Parathyroid adenoma (tissue), 2 donors: Measurements from ENCODE around the gene PKN3.

Source experiments
- H2AFZ ChIP-seq: fragments of 300-600 bp; sonication (generic); one replicate; pipeline ENCODE4 v1.7.0; 2017; ENCODE audit warnings: antibody characterized with exemption, mild to moderate bottlenecking
- H3K27ac ChIP-seq: fragments of 300-600 bp; sonication (generic); one replicate; pipeline ENCODE4 v1.7.0; 2017
- H3K27me3 ChIP-seq: fragments of 300-600 bp; sonication (generic); one replicate; pipeline ENCODE4 v1.7.0; 2017; ENCODE audit warnings: low read length; ENCODE audit not compliant: control insufficient read depth, insufficient read depth
- H3K36me3 ChIP-seq: fragments of 300-600 bp; sonication (generic); one replicate; pipeline ENCODE4 v1.7.0; 2017; ENCODE audit warnings: low read length; ENCODE audit not compliant: control insufficient read depth, insufficient read depth
- H3K4me1 ChIP-seq: fragments of 300-600 bp; sonication (generic); one replicate; pipeline ENCODE4 v1.7.0; 2017; ENCODE audit warnings: control low read depth
- H3K4me2 ChIP-seq: fragments of 300-600 bp; sonication (generic); one replicate; pipeline ENCODE4 v1.7.0; 2017; ENCODE audit warnings: low read length
- H3K4me3 ChIP-seq: fragments of 300-600 bp; sonication (generic); one replicate; pipeline ENCODE4 v1.7.0; 2017; ENCODE audit warnings: low read depth, low read length
- H3K79me2 ChIP-seq: fragments of 300-600 bp; sonication (generic); one replicate; pipeline ENCODE4 v1.7.0; 2017; ENCODE audit warnings: control low read depth
- H3K9ac ChIP-seq: fragments of 300-600 bp; sonication (generic); one replicate; pipeline ENCODE4 v1.7.0; 2017; ENCODE audit warnings: mild to moderate bottlenecking
- H3K9me3 ChIP-seq: fragments of 300-600 bp; sonication (generic); one replicate; pipeline ENCODE4 v1.7.0; 2017; ENCODE audit warnings: low read length; ENCODE audit not compliant: control insufficient read depth
- CTCF ChIP-seq: fragments of 300-600 bp; sonication (generic); IDR thresholded peaks from one replicate; pipeline ENCODE4 v1.7.0; 2017; ENCODE audit warnings: antibody characterized with exemption, mild to moderate bottlenecking
- donor health status: primary hyperparathyroidism.

PKN3 gene

GRCh38 chr9:128723866-128724743, 21.8 kb downstream of the PKN3 start, which contains the start of gene ZDHHC12:
Gene ZDHHC12, minus strand, starts transcription at chr9:128724127. Its CDS starts 34 bp downstream, at chr9:128724093.
- peak within 1 kb of the TSS; percentile 83 for H3K4me3 ChIP-seq
- H3K79me2 ChIP-seq, result no peaks in the 10 kb centered on the region
- no peaks in the 10 kb centered on the region for H3K36me3 ChIP-seq
- H2AFZ ChIP-seq, result peak within 1 kb of the TSS; percentile 72
- no peaks in the 10 kb centered on the region for H3K27me3 ChIP-seq
- H3K4me1 ChIP-seq, result peaks cover 5% of the 10 kb centered on the region
- H3K27ac ChIP-seq, result peak within 1 kb of the TSS; percentile 56
- H3K4me2 ChIP-seq, result peak within 1 kb of the TSS; percentile 96
- TF ChIP-seq CTCF, result no peak
- no peaks in the 10 kb centered on the region for H3K9me3 ChIP-seq
- no peak within 1 kb of the TSS for H3K9ac ChIP-seq

DNA sequence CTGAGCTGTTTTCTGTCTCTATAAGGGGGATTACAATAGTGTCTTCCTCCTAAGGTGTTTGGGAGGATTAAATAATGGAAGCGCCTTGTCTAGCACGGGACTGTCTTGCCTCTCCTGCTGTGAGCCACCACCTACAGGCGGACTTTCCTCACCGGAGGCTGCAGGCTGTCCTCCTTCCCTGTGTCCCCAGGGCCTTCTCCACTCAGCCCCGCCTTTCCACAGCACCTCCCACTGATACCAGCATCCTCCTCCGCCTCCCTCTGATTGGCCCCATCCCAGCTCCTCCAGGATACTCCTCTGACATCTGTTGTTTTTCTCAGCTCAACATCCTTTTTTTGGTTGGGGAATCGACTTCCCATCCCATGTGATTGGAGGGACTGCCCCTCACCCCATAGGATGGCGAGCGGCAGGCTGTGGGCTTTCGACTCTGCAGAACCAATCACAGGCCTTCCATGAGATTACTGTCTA, 22.5 kb downstream of the PKN3 start:
- Histone ChIP-seq H3K36me3 (no peaks in the 10 kb centered on the region), H3K27ac (peak overlapping the region; percentile 56)
- TF ChIP-seq CTCF, result no peak

GRCh38 chr9:128727640-128728248, 25.4 kb downstream of the PKN3 start:
- Histone ChIP-seq H3K79me2 (no peaks in the 10 kb centered on the region), H3K27ac (no peak overlapping the region), H3K4me1 (peaks cover 5% of the 10 kb centered on the region), H3K36me3 (no peaks in the 10 kb centered on the region), H3K4me3 (no peak overlapping the region), H3K4me2 (no peak overlapping the region), H2AFZ (no peak overlapping the region), H3K9me3 (no peaks in the 10 kb centered on the region), H3K27me3 (no peaks in the 10 kb centered on the region), H3K9ac (no peak overlapping the region)
- no peak for TF ChIP-seq CTCF

More for the DNA sequence above, 22.5 kb downstream of the PKN3 start:
- Histone ChIP-seq H3K9me3 (no peaks in the 10 kb centered on the region), H3K4me2 (peak overlapping the region; percentile 57), H3K27me3 (no peaks in the 10 kb centered on the region), H3K79me2 (no peaks in the 10 kb centered on the region), H3K9ac (no peak overlapping the region), H3K4me3 (peak overlapping the region; percentile 83), H2AFZ (peak overlapping the region; percentile 56), H3K4me1 (peaks cover 5% of the 10 kb centered on the region)

GRCh38 chr9:128728298-128728697, 26.0 kb downstream of the PKN3 start:
- peaks cover 5% of the 10 kb centered on the region for H3K4me1 ChIP-seq
- TF ChIP-seq CTCF, result no peak

More at GRCh38 chr9:128728298-128728697, 26.0 kb downstream of the PKN3 start:
- no peak overlapping the region for H2AFZ ChIP-seq
- H3K4me2 ChIP-seq, result no peak overlapping the region
- H3K9me3 ChIP-seq, result no peaks in the 10 kb centered on the region
- H3K79me2 ChIP-seq, result no peaks in the 10 kb centered on the region
- H3K27me3 ChIP-seq, result no peaks in the 10 kb centered on the region
- no peak overlapping the region for H3K27ac ChIP-seq
- H3K4me3 ChIP-seq, result no peak overlapping the region
- H3K36me3 ChIP-seq, result no peaks in the 10 kb centered on the region
- no peak overlapping the region for H3K9ac ChIP-seq
